ENCODE measurements around the gene EEF1G.
A peak's percentile ranks its signal among the peaks of the same experiment; 100 is the strongest.
"Not testable (repeated sequence)": the region's sequence is repeated elsewhere in the genome, so short reads cannot be mapped to it uniquely, and the experiment has no call there.

The EEF1G gene

GRCh38 chr11:62604460-62605120 lies 30.9 kb upstream of the EEF1G start:
- FAIRE-seq (no peak), DNase-seq (ENCODE audit: extremely low spot score, insufficient read length, low read depth) (no peak)

DNA sequence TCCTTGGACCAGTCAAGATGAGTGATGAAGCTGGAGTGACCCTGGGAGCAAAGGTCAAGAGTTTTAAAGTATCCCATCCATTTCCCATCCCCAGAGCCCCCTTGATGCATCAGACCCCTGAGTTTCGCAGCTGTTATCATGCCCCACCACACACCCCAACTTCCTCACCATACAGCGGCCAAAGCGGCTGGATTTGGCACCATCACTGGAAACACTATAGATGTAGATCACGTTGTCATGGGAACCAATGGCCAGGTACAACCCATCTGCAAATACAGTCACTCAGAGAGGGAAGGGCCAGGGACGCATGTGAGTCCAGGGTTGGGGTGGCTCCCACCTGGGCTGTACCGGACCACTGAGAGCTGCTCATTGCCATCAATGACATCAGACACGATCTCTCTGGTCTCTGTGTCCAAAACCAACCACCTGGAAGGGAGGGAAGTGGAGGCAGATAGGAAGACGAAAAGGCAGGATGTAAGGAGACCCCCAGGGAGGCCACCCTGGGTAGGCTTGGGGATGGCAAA lies 30.1 kb upstream of the EEF1G start:
- FAIRE-seq (no peak), DNase-seq (ENCODE audit: extremely low spot score, insufficient read length, low read depth) (no peak)

- DNase-seq (ENCODE audit: extremely low spot score, insufficient read length, low read depth) (no peak), FAIRE-seq (no peak)
Measured at GRCh38 chr11:62603072-62603408, 29.3 kb upstream of the EEF1G start.

DNA sequence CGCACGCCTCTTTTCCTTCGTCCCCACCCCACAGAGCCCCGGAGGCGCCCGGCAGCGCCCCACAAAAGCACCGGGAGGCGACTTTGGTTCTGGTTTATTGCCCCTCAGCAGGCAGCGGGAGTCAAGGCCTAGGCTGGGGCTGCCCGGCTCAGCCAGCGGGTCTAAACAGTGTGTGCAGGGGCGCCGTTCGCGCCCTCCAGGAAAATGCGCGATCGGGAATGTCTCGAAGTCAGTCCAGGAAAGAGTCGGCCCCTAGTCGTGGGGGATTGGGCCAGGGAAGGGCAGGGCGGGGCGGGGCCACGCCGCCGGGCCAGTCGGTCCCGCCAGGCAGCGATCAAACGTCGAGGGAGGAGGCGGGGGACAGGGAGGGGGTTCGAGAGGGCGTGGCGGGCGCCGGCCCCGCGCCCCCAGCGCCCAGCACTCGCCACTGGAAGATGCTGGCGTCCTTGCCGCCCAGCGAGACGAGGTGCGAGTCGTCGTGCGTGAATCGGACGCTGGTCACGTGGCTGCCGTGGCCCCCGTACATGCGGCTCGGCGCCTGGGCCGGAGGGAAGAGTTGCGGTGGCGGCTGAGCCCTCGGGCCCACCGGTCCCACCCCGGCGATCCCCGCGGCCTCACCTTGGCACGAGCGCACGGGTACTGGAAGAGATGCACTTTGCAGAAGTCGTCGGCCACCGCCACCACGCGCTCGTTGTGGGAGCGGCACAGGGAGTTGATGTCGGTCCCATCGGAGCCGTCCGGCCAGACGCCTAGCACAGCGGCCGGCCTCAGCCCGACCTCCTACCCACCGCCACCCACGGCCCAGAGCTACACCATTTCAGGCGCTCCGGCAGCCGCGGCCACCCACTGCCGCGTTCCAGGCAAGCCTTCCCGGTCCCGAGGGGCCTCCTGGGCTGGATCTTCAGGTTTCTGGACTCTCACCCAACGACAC lies 28.7 kb upstream of the EEF1G start:
- DNase-seq (ENCODE audit: extremely low spot score, insufficient read length, low read depth) (no peak), FAIRE-seq (no peak)

DNA sequence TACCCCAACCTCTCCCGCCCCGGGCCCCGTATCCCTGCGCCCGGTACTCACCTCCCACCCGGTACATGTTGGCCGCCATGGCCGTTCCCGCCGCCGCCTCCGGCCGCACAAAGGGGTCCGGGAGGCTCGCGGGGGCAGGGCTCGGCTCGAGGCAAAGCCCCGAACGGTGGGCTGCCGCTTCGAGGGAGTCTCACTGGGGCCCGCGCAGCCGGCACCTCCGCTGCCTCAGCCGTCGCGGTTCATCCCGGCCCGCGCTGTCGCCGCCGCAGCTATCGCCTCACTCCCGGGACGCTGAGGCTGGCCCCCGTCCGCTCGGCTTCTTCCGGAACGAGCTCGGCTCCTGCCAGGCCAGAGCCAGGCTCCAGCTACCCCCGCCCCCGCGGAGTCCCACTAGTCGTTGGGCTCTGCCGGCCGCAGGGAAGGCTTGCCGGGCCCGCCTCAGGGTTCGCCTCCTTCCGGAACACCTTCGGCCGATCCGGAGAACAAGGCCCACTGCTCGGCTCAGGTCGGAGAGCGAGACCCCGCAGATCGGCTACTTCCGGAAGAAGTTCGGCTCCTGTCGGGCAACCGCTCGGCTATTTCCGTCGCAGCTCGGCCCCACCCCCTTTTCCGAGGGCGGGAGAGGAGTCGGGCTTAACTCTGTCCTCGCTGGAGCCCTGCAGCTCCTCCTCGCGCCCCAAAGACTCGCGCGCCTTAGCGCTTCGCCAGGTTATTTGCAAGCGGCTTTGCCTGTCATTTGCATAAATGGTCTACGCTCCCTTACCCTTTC lies 27.9 kb upstream of the EEF1G start, which contains the start of gene MTA2:
Gene MTA2 (minus strand): TSS at position 494 of the 769 bp plus-strand sequence. CDS start 415 bp downstream, at position 79.
- DNase-seq (ENCODE audit: extremely low spot score, insufficient read length, low read depth) (peak; percentile 90), FAIRE-seq (peak; percentile 99)

DNA sequence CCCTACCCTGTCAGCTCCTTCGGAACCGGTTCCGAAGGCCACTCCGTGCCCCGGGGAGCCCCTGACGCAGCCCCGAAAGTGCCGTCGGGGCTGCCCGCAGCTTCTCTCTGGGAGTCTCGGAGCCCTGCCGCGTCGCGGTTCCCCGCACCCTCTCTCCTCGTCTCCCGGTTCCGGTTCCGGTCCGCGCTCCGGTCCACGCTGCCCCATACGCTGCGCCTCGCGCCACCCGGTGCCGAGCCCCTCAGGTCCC lies 27.4 kb upstream of the EEF1G start:
- FAIRE-seq (no peak), DNase-seq (ENCODE audit: extremely low spot score, insufficient read length, low read depth) (no peak)

GRCh38 chr11:62600367-62601121 lies 26.9 kb upstream of the EEF1G start:
- peak; percentile 36 for FAIRE-seq
- no peak for DNase-seq (ENCODE audit: extremely low spot score, insufficient read length, low read depth)

- DNase-seq (ENCODE audit: extremely low spot score, insufficient read length, low read depth) (no peak), FAIRE-seq (no peak)
Measured at GRCh38 chr11:62599901-62600300, 26.2 kb upstream of the EEF1G start.

DNA sequence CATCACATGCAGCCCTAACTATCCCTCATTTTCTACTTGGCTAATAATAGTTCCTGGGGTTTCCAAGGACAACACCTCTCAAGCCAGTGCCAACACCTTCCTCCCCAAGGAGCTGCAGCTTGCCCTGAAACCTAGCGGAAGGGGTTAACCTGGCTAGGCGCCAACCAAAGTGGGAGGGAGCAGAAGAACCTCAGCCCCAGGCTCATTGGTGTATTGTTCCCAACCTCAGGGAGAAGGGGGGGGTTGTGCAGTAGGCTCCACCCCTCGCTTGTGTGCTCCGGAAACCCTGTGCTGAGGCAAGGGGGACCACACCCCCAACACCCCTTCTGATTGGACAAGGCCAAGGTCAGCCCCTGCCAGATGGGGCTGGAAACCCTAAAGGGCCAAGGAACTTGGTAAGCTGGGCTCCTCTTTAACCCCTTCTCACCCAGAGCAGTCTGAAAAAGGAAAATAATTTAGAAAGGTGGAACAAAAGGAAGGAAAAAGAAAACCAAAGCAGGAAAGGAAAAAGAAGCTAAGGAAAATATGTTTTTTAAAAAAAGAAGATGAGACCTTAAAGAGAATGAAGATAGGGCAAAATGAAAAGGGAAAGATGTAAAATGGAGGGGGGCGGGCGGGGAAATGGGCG lies 25.5 kb upstream of the EEF1G start:
- peak; percentile 99 for FAIRE-seq
- DNase-seq (ENCODE audit: extremely low spot score, insufficient read length, low read depth), result peak; percentile 90

- FAIRE-seq (no peak), DNase-seq (ENCODE audit: extremely low spot score, insufficient read length, low read depth) (no peak)
Measured at GRCh38 chr11:62595124-62595523, 21.4 kb upstream of the EEF1G start.

DNA sequence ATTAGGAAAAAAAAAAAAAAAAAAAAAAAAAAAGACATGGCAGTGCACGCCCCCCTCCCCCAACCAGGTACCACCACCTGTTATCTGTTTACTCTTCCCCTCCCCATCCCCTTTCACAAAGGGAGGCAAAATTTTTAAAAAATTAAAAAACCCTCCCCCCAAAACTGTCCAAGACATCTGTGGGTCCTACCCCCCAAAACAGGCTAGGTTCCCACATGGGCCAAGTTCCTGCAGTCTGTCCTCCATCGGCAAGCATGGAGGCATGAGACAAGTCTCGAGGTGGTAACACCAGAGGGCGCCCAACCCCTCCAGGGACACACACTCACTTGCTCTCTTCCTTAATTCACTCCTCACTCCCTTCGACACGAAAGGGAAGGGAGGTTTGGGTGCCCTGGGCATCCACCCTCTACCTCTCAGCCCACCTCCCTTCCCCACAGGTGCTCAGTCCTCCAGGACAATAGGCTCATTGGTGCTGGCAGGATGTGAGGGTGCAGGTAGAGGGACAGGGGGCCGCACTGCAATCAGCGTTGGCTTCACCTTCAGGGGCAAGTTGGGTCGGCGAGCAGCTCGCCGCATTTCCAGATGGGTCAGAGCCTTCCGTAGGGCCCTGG lies 19.8 kb upstream of the EEF1G start:
- no peak for DNase-seq (ENCODE audit: extremely low spot score, insufficient read length, low read depth)
- peak; percentile 81 for FAIRE-seq

DNA sequence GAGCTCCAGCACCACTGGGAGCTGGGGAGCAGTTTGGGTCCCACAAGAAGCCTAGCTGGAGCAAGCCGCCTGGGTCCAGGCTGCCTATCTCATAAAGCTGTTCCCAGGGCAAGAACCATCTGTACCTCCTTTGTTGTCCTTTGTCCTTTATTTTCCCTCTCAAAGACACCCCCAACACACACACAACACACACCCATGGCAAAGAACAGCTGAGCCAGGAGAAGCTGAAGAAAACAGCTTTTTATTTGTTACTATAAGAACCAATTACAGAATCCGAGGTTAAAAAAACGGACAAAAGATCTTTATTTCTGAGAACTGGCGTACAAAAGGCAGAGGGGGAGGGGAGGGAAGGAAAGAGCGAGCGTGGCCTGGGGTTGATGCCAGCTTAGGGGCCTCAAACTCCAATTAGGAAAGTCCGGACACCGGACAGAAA lies 19.3 kb upstream of the EEF1G start:
- no peak for DNase-seq (ENCODE audit: extremely low spot score, insufficient read length, low read depth)
- no peak for FAIRE-seq

GRCh38 chr11:62592146-62592815 lies 18.6 kb upstream of the EEF1G start:
- no peak for DNase-seq (ENCODE audit: extremely low spot score, insufficient read length, low read depth)

GRCh38 chr11:62591448-62592145 lies 17.9 kb upstream of the EEF1G start, which contains the start of gene TUT1:
TSS of gene TUT1 (minus strand) at chr11:62591523. CDS start at chr11:62591485, 38 bp downstream.
- FAIRE-seq (peak; percentile 99), DNase-seq (ENCODE audit: extremely low spot score, insufficient read length, low read depth) (peak; percentile 86)

More at GRCh38 chr11:62592146-62592815, 18.6 kb upstream of the EEF1G start:
- FAIRE-seq, result no peak

DNA sequence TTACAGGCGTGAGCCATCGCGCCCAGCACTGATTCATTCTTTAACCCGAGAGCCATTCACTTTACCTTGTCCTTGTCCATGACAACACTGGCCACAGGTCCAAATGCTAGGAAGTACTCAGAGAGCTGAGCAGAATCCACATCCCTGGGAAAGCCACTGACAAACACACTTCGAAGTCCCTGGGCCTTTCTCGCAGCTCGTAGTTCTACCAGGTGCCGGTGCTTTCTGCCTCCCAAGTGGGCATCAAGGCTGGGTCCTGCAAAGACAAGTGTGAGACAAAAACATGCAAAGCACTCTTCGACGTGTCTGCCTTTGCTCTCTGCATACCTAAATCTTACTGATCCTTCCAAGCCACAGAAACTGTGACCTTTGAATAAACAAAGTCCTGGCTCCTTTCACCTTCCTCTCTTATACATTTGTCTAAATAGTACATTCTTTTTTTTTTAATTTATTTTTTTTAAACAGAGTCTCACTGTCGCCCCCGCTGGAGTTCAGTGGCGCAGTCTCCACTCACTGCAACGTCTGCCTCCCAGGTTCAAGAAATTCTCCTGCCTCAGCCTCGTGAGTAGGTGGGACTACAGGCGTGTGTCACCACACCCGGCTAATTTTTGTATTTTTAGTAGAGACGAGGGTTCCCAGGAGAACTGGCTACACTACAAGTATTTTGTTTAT lies 15.4 kb upstream of the EEF1G start:
- DNase-seq (ENCODE audit: extremely low spot score, insufficient read length, low read depth) (no peak), FAIRE-seq (no peak)

- FAIRE-seq; DNase-seq (ENCODE audit: extremely low spot score, insufficient read length, low read depth): not testable (repeated sequence)
Measured at GRCh38 chr11:62585356-62585755, 11.7 kb upstream of the EEF1G start.

DNA sequence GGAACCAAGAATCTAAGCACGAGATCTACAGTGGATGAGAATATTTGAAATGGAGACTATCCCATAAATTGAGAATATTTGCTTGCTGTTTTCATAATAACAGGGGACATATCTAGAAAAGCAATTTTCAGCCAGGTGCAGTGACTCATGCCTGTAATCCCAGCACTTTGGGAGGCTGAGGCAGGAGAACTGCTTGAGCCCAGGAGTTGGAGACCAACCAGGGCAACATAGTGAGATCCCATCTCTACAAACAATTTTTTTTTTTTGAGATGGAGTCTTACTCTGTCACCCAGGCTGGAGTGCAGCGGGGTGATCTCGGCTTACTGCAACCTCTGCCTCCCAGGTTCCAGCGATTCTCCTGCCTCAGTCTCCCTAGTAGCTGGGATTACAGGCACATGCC lies 8.0 kb upstream of the EEF1G start:
- not testable (repeated sequence) for FAIRE-seq; DNase-seq (ENCODE audit: extremely low spot score, insufficient read length, low read depth)
